Esophagus muscularis mucosa (tissue), 3 donors: ENCODE measurements around the gene SPSB4.

Experiments
- POLR2AphosphoS5 ChIP-seq, 2 donors: sonication (generic); formaldehyde crosslinking; IDR thresholded peaks; one replicate each; pipeline ENCODE4 v1.6.1; 2017; ENCODE audit warnings: antibody characterized with exemption in 2 of 2
- TF ChIP-seq, protein P1 (sequence below), 3 experiments: fragments of 200-600 bp in 2 of 3; fragments of 450-650 bp in 1 of 3; sonication (generic) in 2 of 3; IDR thresholded peaks; one replicate each; pipeline ENCODE4 v1.5.1; 2017 to 2019; ENCODE audit warnings: antibody characterized with exemption in 3 of 3, mild to moderate bottlenecking in 2 of 3, moderate library complexity in 1 of 3

DNA sequence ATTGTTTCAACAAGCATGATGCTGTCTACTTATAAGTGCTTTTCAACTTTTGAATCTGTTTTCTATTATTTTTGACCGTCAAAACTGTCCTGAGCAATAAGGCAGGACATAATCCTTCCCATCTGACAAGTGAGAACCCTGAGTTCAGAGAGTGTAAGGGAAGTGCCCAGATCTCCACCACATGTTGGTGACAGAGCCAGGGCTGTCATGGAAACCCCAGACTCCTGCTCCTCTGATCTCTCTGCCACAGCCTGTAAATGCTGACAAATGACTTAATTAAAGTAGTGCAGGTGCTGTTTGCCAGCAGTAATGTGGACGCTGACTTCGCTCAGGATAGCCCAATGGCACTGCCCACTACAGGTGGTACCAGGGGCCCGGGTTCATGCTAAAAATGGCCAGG is 40.3 kb downstream of the SPSB4 start:
- TF ChIP-seq, protein P1, sequence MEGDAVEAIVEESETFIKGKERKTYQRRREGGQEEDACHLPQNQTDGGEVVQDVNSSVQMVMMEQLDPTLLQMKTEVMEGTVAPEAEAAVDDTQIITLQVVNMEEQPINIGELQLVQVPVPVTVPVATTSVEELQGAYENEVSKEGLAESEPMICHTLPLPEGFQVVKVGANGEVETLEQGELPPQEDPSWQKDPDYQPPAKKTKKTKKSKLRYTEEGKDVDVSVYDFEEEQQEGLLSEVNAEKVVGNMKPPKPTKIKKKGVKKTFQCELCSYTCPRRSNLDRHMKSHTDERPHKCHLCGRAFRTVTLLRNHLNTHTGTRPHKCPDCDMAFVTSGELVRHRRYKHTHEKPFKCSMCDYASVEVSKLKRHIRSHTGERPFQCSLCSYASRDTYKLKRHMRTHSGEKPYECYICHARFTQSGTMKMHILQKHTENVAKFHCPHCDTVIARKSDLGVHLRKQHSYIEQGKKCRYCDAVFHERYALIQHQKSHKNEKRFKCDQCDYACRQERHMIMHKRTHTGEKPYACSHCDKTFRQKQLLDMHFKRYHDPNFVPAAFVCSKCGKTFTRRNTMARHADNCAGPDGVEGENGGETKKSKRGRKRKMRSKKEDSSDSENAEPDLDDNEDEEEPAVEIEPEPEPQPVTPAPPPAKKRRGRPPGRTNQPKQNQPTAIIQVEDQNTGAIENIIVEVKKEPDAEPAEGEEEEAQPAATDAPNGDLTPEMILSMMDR (IDR thresholded peaks at IDR 0.05): no peak
- no peak for TF ChIP-seq POLR2AphosphoS5 (IDR thresholded peaks at IDR 0.05)
